CD14-positive monocyte (primary cell): ENCODE results near the gene SAG. TPM values are rescaled to one million over a fixed set of nuclear protein-coding genes. Genes with fewer than 3 reads are reported as not detected.

Experiments
- DNase-seq, 3 donors: peaks; one replicate each; pipeline ENCODE4 v3.0.0-alpha.2; 2011 to 2022
- H2AFZ ChIP-seq: 2 replicates; pipeline ENCODE4 v1.6.0; 2012; ENCODE audit warnings: mild to moderate bottlenecking, low read depth, low read length, inconsistent platforms; ENCODE audit not compliant: insufficient read depth, poor library complexity, severe bottlenecking
- H3K27ac ChIP-seq, 2 donors: 1 replicate in 1 of 2; 2 replicates in 1 of 2; pipeline ENCODE4 v1.5.1; 2012 to 2013; ENCODE audit warnings: low read length in 2 of 2, control low read depth in 1 of 2, inconsistent platforms in 1 of 2, low read depth in 1 of 2, mild to moderate bottlenecking in 1 of 2
- H3K27me3 ChIP-seq, 2 donors: one replicate each; pipeline versions ENCODE4 v1.6.0 to v1.6.1; 2011 to 2013; ENCODE audit warnings: low read length in 2 of 2; ENCODE audit not compliant: control insufficient read depth in 2 of 2, insufficient read depth in 2 of 2
- H3K36me3 ChIP-seq, 2 donors: replicated peaks in 1 of 2; 1 replicate in 1 of 2; 2 replicates in 1 of 2; pipeline versions ENCODE4 v1.5.1 to v1.6.1; 2012 to 2013; ENCODE audit warnings: low read length in 2 of 2, control low read depth in 1 of 2, inconsistent platforms in 1 of 2, mild to moderate bottlenecking in 1 of 2; ENCODE audit not compliant: insufficient read depth in 2 of 2, control insufficient read depth in 1 of 2
- H3K4me1 ChIP-seq, 2 donors: 1 replicate in 1 of 2; 2 replicates in 1 of 2; pipeline versions ENCODE4 v1.5.1 to v1.6.1; 2012 to 2013; ENCODE audit warnings: low read length in 2 of 2, control low read depth in 1 of 2, inconsistent platforms in 1 of 2, mild to moderate bottlenecking in 1 of 2, moderate library complexity in 1 of 2; ENCODE audit not compliant: insufficient read depth in 2 of 2, control insufficient read depth in 1 of 2
- H3K4me2 ChIP-seq: replicated peaks from 2 replicates; pipeline ENCODE3; 2012; ENCODE audit warnings: low read length, moderate library complexity, mild to moderate bottlenecking; ENCODE audit not compliant: poor library complexity, severe bottlenecking; ENCODE audit errors: extremely low read depth
- H3K4me3 ChIP-seq, 3 experiments: fragments of 200-600 bp in 1 of 3; sonication (generic) in 1 of 3; replicated peaks in 1 of 3; 1 replicate in 2 of 3; 2 replicates in 1 of 3; pipeline ENCODE4 v1.5.1; 2011 to 2013; ENCODE audit warnings: low read length in 3 of 3, mild to moderate bottlenecking in 3 of 3, control low read depth in 2 of 3, low read depth in 2 of 3, inconsistent platforms in 1 of 3, moderate library complexity in 1 of 3
- H3K79me2 ChIP-seq: 2 replicates; pipeline ENCODE4 v1.6.0; 2012; ENCODE audit warnings: mild to moderate bottlenecking, control low read depth, inconsistent platforms, low read length, moderate library complexity; ENCODE audit not compliant: insufficient read depth
- H3K9ac ChIP-seq: 2 replicates; pipeline ENCODE4 v1.6.0; 2017; ENCODE audit warnings: low read length, mild to moderate bottlenecking; ENCODE audit not compliant: insufficient read depth, poor library complexity, severe bottlenecking
- H3K9me3 ChIP-seq, 2 donors: replicated peaks in 1 of 2; 1 replicate in 1 of 2; 2 replicates in 1 of 2; pipeline versions ENCODE4 v1.5.1 to v1.6.1; 2012 to 2013; ENCODE audit warnings: low read length in 2 of 2, control low read depth in 1 of 2; ENCODE audit not compliant: control insufficient read depth in 1 of 2, insufficient read depth in 1 of 2
- H4K20me1 ChIP-seq: 2 replicates; pipeline ENCODE4 v1.6.0; 2012; ENCODE audit warnings: mild to moderate bottlenecking, low read length, control low read depth, moderate library complexity; ENCODE audit not compliant: insufficient read depth
- H3K27ac Mint-ChIP-seq, 7 donors: one replicate each; pipeline ENCODE4 v1.8.0; 2020; ENCODE audit warnings: mild to moderate bottlenecking in 7 of 7, mixed read lengths in 7 of 7, moderate library complexity in 6 of 7, inconsistent platforms in 2 of 7
- H3K27me3 Mint-ChIP-seq, 3 donors: one replicate each; pipeline ENCODE4 v1.8.0; 2021 to 2022; ENCODE audit warnings: low read depth in 3 of 3, mild to moderate bottlenecking in 3 of 3, mixed read lengths in 3 of 3, moderate library complexity in 3 of 3, inconsistent platforms in 1 of 3
- H3K36me3 Mint-ChIP-seq, 2 donors: one replicate each; pipeline ENCODE4 v1.8.0; 2020; ENCODE audit warnings: mixed read lengths in 2 of 2, inconsistent platforms in 1 of 2, mild to moderate bottlenecking in 1 of 2
- H3K4me1 Mint-ChIP-seq: one replicate; pipeline ENCODE4 v1.8.0; 2020; ENCODE audit warnings: mild to moderate bottlenecking, mixed read lengths
- H3K4me3 Mint-ChIP-seq, 2 donors: one replicate each; pipeline ENCODE4 v1.8.0; 2020; ENCODE audit warnings: mild to moderate bottlenecking in 2 of 2, mixed read lengths in 2 of 2, moderate library complexity in 1 of 2
- H3K9me3 Mint-ChIP-seq, 7 donors: one replicate each; pipeline ENCODE4 v1.8.0; 2020 to 2022; ENCODE audit warnings: mixed read lengths in 7 of 7, mild to moderate bottlenecking in 6 of 7, moderate library complexity in 6 of 7, inconsistent platforms in 2 of 7
- WGBS: methylation state at CpG from one replicate; pipeline ENCODE4 v1.1.5; 2013; ENCODE audit warnings: missing lambda C conversion rate; ENCODE audit not compliant: insufficient coverage; 5-methylcytosine and 5-hydroxymethylcytosine counted together
- intact Hi-C, 2 donors: fragments of 100-400 bp; cut with micrococcal nuclease; formaldehyde crosslinking; loops; one replicate each; pipeline versions ENCODE4 v1.15.0 to v1.15.1; 2023
- polyA plus RNA-seq, 3 donors: library from polyadenylated mRNA; depleted of rRNA in 1 of 3; unstranded in 2 of 3; stranded (reverse) in 1 of 3; fragments of 300-500 nt in 2 of 3; fragments of >200 nt in 1 of 3; fragmentation: Illumina TruSeq in 2 of 3; gene quantifications; 1 replicate in 2 of 3; 2 replicates in 1 of 3; pipeline ENCODE4 v1.2.3, GENCODE V29; 2012 to 2021
- TF ChIP-seq, protein P1 (sequence below): fragments of 200-600 bp; IDR thresholded peaks from one replicate; pipeline ENCODE4 v1.8.0; 2022; ENCODE audit warnings: antibody characterized with exemption, mild to moderate bottlenecking

The SAG gene
- polyA plus RNA-seq, 3 donors, result 0.04 to 0.87 TPM; not detected in 1

DNA sequence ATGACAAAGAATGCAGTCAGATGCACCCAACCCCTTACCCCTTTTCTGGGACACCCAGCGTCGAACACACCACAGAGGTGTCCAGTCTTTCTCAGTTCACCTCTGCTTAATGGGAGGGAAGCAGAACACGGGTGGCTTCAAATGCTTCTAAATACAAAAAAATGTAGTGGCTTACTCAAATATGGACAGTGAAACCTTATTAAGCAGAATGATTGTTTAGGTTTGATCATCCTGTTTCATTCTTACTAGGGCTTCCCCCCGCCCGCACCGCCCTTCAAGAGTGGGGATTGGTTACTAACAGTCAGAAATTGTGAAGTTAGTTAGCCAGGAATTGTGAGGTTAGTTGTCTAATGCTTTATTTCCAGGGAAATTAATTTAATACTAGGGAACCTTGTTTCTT is 34.5 kb upstream of the SAG start:
- H3K79me2 ChIP-seq, result no peaks in the 10 kb centered on the region
- no peak overlapping the region for H3K4me3 Mint-ChIP-seq
- H3K4me2 ChIP-seq, result no peak overlapping the region
- H3K4me3 ChIP-seq, result no peak overlapping the region
- H4K20me1 ChIP-seq, result no peaks in the 10 kb centered on the region
- no peaks in the 10 kb centered on the region for H3K27me3 ChIP-seq
- no peak overlapping the region for H3K27ac ChIP-seq
- no peak for DNase-seq
- no peaks in the 10 kb centered on the region for H3K9me3 ChIP-seq
- H3K27me3 Mint-ChIP-seq, result no peaks in the 10 kb centered on the region
- H3K27ac Mint-ChIP-seq, result peak overlapping the region in 2 of 7 donors; percentile 10 to 29
- no peak overlapping the region for H2AFZ ChIP-seq
- 100% methylated on average over 1 of the region's 6 CpGs for WGBS
- H3K9me3 Mint-ChIP-seq, result no peaks in the 10 kb centered on the region
- intact Hi-C loops, result no loop called here
- peaks cover 90 to 95% of the 10 kb centered on the region in 2 donors for H3K36me3 Mint-ChIP-seq
- no peaks in the 10 kb centered on the region for H3K4me1 ChIP-seq
- H3K9ac ChIP-seq, result no peak overlapping the region
- H3K36me3 ChIP-seq, result peaks cover 90 to 100% of the 10 kb centered on the region in 2 donors
- H3K4me1 Mint-ChIP-seq, result no peaks in the 10 kb centered on the region
- TF ChIP-seq, protein P1, sequence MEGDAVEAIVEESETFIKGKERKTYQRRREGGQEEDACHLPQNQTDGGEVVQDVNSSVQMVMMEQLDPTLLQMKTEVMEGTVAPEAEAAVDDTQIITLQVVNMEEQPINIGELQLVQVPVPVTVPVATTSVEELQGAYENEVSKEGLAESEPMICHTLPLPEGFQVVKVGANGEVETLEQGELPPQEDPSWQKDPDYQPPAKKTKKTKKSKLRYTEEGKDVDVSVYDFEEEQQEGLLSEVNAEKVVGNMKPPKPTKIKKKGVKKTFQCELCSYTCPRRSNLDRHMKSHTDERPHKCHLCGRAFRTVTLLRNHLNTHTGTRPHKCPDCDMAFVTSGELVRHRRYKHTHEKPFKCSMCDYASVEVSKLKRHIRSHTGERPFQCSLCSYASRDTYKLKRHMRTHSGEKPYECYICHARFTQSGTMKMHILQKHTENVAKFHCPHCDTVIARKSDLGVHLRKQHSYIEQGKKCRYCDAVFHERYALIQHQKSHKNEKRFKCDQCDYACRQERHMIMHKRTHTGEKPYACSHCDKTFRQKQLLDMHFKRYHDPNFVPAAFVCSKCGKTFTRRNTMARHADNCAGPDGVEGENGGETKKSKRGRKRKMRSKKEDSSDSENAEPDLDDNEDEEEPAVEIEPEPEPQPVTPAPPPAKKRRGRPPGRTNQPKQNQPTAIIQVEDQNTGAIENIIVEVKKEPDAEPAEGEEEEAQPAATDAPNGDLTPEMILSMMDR, result no peak

DNA sequence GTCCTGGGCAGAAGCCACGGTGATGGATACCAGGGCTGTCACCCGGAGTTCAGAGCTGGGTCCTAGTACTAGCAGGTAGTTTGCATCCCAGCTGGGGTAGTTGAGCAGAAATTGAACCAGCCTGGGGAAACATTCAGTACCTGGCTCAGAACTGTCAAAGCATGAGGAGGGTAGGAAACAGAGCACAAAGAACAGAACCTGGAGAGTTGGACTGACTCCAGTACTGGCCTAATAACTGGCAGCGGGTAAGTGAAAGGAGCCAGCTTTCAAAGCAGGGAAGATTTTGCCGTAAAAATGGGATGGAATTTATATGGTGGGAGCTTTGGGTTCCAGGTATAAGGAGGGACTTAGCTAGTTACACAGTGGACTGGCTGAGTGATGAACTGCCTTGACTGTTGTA is 32.4 kb upstream of the SAG start:
- intact Hi-C loops, result no loop called here
- Histone ChIP-seq H3K27ac (no peak overlapping the region), H3K4me3 (no peak overlapping the region), H3K27me3 (no peaks in the 10 kb centered on the region), H3K79me2 (no peaks in the 10 kb centered on the region), H2AFZ (no peak overlapping the region), H3K4me1 (peaks cover 0 to 6% of the 10 kb centered on the region in 2 donors), H3K36me3 (peaks cover 88 to 100% of the 10 kb centered on the region in 2 donors), H3K9ac (no peak overlapping the region), H3K9me3 (no peaks in the 10 kb centered on the region), H4K20me1 (peaks cover 4% of the 10 kb centered on the region), H3K4me2 (no peak overlapping the region)
- H3K27me3 Mint-ChIP-seq, result no peaks in the 10 kb centered on the region
- 96% methylated on average over 4 of the region's 4 CpGs for WGBS
- no peaks in the 10 kb centered on the region for H3K9me3 Mint-ChIP-seq
- no peak for DNase-seq
- peaks cover 82 to 93% of the 10 kb centered on the region in 2 donors for H3K36me3 Mint-ChIP-seq
- H3K27ac Mint-ChIP-seq, result no peak overlapping the region
- H3K4me1 Mint-ChIP-seq, result peaks cover 4% of the 10 kb centered on the region
- no peak overlapping the region for H3K4me3 Mint-ChIP-seq
- TF ChIP-seq, protein P1, result no peak
